DMS53 treated with DMSO at 0.1 percent for 48 hours (cell line): Measurements from ENCODE around the gene CHAF1B.

Source experiments
- DNase-seq: peaks from one replicate; lab custom pipeline; 2025; ENCODE audit not compliant: unreplicated experiment; lab: John Stamatoyannopoulos, UW

Gene CHAF1B

GRCh38 chr21:36461277-36461917 is 76.2 kb downstream of the CHAF1B start:
- no peak for DNase-seq

GRCh38 chr21:36461918-36462486 is 76.8 kb downstream of the CHAF1B start:
- peak; percentile 25 for DNase-seq

GRCh38 chr21:36463204-36463603 is 78.0 kb downstream of the CHAF1B start:
- no peak for DNase-seq

GRCh38 chr21:36463991-36464390 is 78.8 kb downstream of the CHAF1B start:
- DNase-seq: no peak

GRCh38 chr21:36464590-36464989 is 79.4 kb downstream of the CHAF1B start:
- DNase-seq: no peak

- no peak for DNase-seq
These were observed 80.3 kb downstream of the CHAF1B start for GRCh38 chr21:36465478-36465877.

GRCh38 chr21:36466061-36466511 is 80.9 kb downstream of the CHAF1B start:
- DNase-seq: no peak
